ENCODE results near the gene C6orf120. TPM values are rescaled to one million over a fixed set of nuclear protein-coding genes. Genes with fewer than 3 reads are reported as not detected.

C6orf120 gene
- total and polyA plus RNA-seq, 2 donors (not counting 1 experiment from before 2014, with no cell fraction given) = 9.7 to 27.1 TPM

DNA sequence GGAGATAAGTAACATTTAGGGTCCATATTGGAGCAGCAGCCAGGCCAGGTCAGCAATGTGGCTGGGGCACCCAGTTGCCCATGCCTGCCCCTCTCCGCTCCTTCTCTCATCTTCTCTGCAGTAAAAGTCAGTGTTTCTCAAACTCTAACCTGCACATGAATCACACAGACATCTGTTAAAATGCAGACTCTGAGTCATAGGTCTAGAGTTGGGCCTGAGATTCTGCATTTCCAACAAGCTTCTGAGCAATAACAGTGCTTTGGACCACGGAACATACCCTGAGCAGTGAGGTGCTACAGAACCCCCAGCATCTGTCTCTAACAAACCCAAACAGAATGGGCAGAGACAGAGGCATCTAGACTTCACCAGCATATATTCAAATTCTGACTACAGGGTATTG is 12.3 kb downstream of the C6orf120 start:
- H3K36me3 ChIP-seq (replicated peaks in 1 of 2; ENCODE audit: control extremely low read depth in 1 of 2, control insufficient read depth in 1 of 2, extremely low read depth in 1 of 2, insufficient read depth in 2 of 2, low read length in 1 of 2) = peaks cover 12 to 52% of the 10 kb centered on the region in 2 experiments
- no peak for DNase-seq
- no peaks in the 10 kb centered on the region for H3K27me3 Mint-ChIP-seq
- no peak overlapping the region for H3K9ac ChIP-seq (ENCODE audit: low read length)
- no peaks in the 10 kb centered on the region for H3K9me3 ChIP-seq (ENCODE audit: control extremely low read depth in 1 of 3, control insufficient read depth in 2 of 3, insufficient read depth in 1 of 3, low read length in 2 of 3)
- H3K79me2 ChIP-seq (ENCODE audit: control insufficient read depth, insufficient read depth, low read length) = peaks cover 68% of the 10 kb centered on the region
- no peak overlapping the region for H2AFZ ChIP-seq (ENCODE audit: insufficient read depth, low read depth, low read length, poor library complexity, severe bottlenecking)
- H3K27ac ChIP-seq (ENCODE audit: low read length in 2 of 2) = no peak overlapping the region
- H3K4me1 Mint-ChIP-seq = peaks cover 8% of the 10 kb centered on the region
- H3K4me3 Mint-ChIP-seq = no peak overlapping the region
- H3K9me3 Mint-ChIP-seq (ENCODE audit: insufficient read depth) = no peaks in the 10 kb centered on the region
- H3K4me1 ChIP-seq (ENCODE audit: control insufficient read depth in 2 of 2, insufficient read depth in 2 of 2, low read length in 2 of 2) = peaks cover 0 to 2% of the 10 kb centered on the region in 2 donors
- H3K4me2 ChIP-seq (replicated peaks; ENCODE audit: low read depth, low read length, poor library complexity, severe bottlenecking) = no peak overlapping the region
- no peaks in the 10 kb centered on the region for H4K20me1 ChIP-seq (ENCODE audit: control insufficient read depth, insufficient read depth, low read length, poor library complexity, severe bottlenecking)
- H3K27ac Mint-ChIP-seq = no peak overlapping the region
- no peak for ATAC-seq (ENCODE audit: low read depth)
- TF ChIP-seq, protein P1, sequence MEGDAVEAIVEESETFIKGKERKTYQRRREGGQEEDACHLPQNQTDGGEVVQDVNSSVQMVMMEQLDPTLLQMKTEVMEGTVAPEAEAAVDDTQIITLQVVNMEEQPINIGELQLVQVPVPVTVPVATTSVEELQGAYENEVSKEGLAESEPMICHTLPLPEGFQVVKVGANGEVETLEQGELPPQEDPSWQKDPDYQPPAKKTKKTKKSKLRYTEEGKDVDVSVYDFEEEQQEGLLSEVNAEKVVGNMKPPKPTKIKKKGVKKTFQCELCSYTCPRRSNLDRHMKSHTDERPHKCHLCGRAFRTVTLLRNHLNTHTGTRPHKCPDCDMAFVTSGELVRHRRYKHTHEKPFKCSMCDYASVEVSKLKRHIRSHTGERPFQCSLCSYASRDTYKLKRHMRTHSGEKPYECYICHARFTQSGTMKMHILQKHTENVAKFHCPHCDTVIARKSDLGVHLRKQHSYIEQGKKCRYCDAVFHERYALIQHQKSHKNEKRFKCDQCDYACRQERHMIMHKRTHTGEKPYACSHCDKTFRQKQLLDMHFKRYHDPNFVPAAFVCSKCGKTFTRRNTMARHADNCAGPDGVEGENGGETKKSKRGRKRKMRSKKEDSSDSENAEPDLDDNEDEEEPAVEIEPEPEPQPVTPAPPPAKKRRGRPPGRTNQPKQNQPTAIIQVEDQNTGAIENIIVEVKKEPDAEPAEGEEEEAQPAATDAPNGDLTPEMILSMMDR (IDR thresholded peaks at IDR 0.05) = no peak
- no peak for TF ChIP-seq EZH2 (IDR thresholded peaks at IDR 0.05; ENCODE audit: borderline replicate concordance, insufficient read depth, low read depth, low read length, poor library complexity, severe bottlenecking)
- ChIA-PET CTCF (interaction anchor here (0.9 kb wide), 1 partner anchor 840 kb away, joined by 5 read pairs; the partner anchor contains the start of gene TBP), POLR2A (no interaction called here)
- no peak overlapping the region for H3K4me3 ChIP-seq (ENCODE audit: control extremely low read depth in 1 of 5, extremely low read depth in 1 of 5, insufficient read depth in 1 of 5, low read depth in 2 of 5, low read length in 4 of 5)
- WGBS (ENCODE audit: insufficient coverage) = 100% methylated on average over 2 of the region's 2 CpGs
- intact Hi-C loops (cut with micrococcal nuclease) = no loop called here
- no peaks in the 10 kb centered on the region for H3K27me3 ChIP-seq (replicated peaks in 1 of 4; ENCODE audit: control extremely low read depth in 1 of 4, control insufficient read depth in 3 of 4, insufficient read depth in 4 of 4, low read length in 3 of 4)

DNA sequence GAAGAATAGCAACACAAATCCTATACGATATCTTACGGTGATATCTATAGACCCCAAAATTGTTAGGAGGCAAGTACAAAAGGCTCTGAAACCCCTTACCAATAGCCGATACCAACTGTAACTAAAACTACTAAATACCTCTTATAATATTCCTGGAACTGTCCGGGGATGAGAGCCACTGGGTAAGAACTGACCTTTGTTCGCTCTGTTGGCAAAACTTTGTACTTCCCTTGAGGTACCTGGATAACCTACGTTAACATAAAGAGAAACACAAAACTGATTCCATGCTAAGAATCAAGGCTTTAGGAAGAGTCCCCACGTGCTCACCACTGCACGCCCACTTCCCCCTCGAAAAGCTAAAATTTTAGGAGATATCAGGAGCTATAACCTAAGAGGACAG is 12.7 kb downstream of the C6orf120 start:
- H3K9me3 ChIP-seq (ENCODE audit: control extremely low read depth in 1 of 3, control insufficient read depth in 2 of 3, insufficient read depth in 1 of 3, low read length in 2 of 3) = no peaks in the 10 kb centered on the region
- TF ChIP-seq EZH2 (IDR thresholded peaks at IDR 0.05; ENCODE audit: borderline replicate concordance, insufficient read depth, low read depth, low read length, poor library complexity, severe bottlenecking) = no peak
- TF ChIP-seq, protein P1 (IDR thresholded peaks at IDR 0.05) = no peak
- no peak overlapping the region for H3K27ac ChIP-seq (ENCODE audit: low read length in 2 of 2)
- CTCF ChIA-PET = interaction anchor here (1.9 kb wide), 1 partner anchor 13 kb away, joined by 8 read pairs; the partner anchor contains the start of genes C6orf120 and WDR27
- Mint-ChIP-seq H3K27ac (no peak overlapping the region), H3K4me1 (peaks cover 8% of the 10 kb centered on the region), H3K4me3 (no peak overlapping the region), H3K9me3 (ENCODE audit: insufficient read depth) (no peaks in the 10 kb centered on the region), H3K27me3 (no peaks in the 10 kb centered on the region)
- POLR2A ChIA-PET = no interaction called here
- H3K4me1 ChIP-seq (ENCODE audit: control insufficient read depth in 2 of 2, insufficient read depth in 2 of 2, low read length in 2 of 2) = no peaks in the 10 kb centered on the region
- H4K20me1 ChIP-seq (ENCODE audit: control insufficient read depth, insufficient read depth, low read length, poor library complexity, severe bottlenecking) = no peaks in the 10 kb centered on the region
- no peak overlapping the region for H2AFZ ChIP-seq (ENCODE audit: insufficient read depth, low read depth, low read length, poor library complexity, severe bottlenecking)
- H3K27me3 ChIP-seq (replicated peaks in 1 of 4; ENCODE audit: control extremely low read depth in 1 of 4, control insufficient read depth in 3 of 4, insufficient read depth in 4 of 4, low read length in 3 of 4) = no peaks in the 10 kb centered on the region
- H3K36me3 ChIP-seq (replicated peaks in 1 of 2; ENCODE audit: control extremely low read depth in 1 of 2, control insufficient read depth in 1 of 2, extremely low read depth in 1 of 2, insufficient read depth in 2 of 2, low read length in 1 of 2) = peaks cover 12 to 52% of the 10 kb centered on the region in 2 experiments
- peaks cover 72% of the 10 kb centered on the region for H3K79me2 ChIP-seq (ENCODE audit: control insufficient read depth, insufficient read depth, low read length)
- DNase-seq (no peak), ATAC-seq (ENCODE audit: low read depth) (no peak)
- no peak overlapping the region for H3K9ac ChIP-seq (ENCODE audit: low read length)
- WGBS (ENCODE audit: insufficient coverage) = 100% methylated on average over 6 of the region's 9 CpGs
- no peak overlapping the region for H3K4me2 ChIP-seq (replicated peaks; ENCODE audit: low read depth, low read length, poor library complexity, severe bottlenecking)
- intact Hi-C loops (cut with micrococcal nuclease) = no loop called here
- no peak overlapping the region for H3K4me3 ChIP-seq (ENCODE audit: control extremely low read depth in 1 of 5, extremely low read depth in 1 of 5, insufficient read depth in 1 of 5, low read depth in 2 of 5, low read length in 4 of 5)

All from B cell (primary cell).